ENCODE measurements around the gene PAEP. TPM values are rescaled to one million over a fixed set of nuclear protein-coding genes. Genes with fewer than 3 reads are reported as not detected.

Gene PAEP
- total RNA-seq, 1 experiment from 2014 or later = not detected

DNA sequence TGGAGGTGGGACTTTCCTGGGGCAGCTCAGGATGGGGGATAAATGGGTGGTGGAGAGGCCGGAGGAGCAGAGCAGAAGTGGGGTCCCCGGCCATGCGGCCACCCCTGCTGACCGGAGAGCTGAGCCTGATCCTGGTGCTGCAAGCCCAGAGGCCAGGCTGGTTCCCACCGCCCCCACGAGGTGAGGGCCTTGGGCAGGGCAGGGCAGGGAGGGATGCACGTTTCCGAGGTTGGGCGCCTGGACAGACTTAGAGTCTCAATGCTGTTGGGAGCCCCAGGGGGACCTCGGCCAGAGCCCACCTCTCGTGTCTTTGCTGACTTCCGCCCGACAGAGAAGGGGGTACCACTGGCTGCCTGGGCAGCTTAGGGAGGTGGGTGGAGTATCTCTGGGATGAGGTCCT lies 10.1 kb upstream of the PAEP start:
- Mint-ChIP-seq H3K27ac (ENCODE audit: low read depth, unreplicated experiment) (no peak overlapping the region), H3K27me3 (ENCODE audit: insufficient read depth, unreplicated experiment) (peaks cover 15% of the 10 kb centered on the region), H3K9me3 (ENCODE audit: unreplicated experiment) (no peaks in the 10 kb centered on the region), H3K4me1 (ENCODE audit: insufficient read depth, unreplicated experiment) (no peaks in the 10 kb centered on the region), H3K36me3 (ENCODE audit: insufficient read depth, unreplicated experiment) (no peaks in the 10 kb centered on the region), H3K4me3 (ENCODE audit: unreplicated experiment) (no peak overlapping the region)
- intact Hi-C loops (cut with micrococcal nuclease) = no loop called here
- no TSS peak for BruUV-seq (replicated peaks)
- CTCF ChIA-PET = no interaction called here
- TF ChIP-seq CTCF (IDR thresholded peaks at IDR 0.05; ENCODE audit: unreplicated experiment) = no peak
- POLR2A ChIA-PET = no interaction called here
- no peak for DNase-seq (ENCODE audit: unreplicated experiment)

GRCh38 chr9:135552021-135552697 lies 9.4 kb upstream of the PAEP start:
- intact Hi-C loops (cut with micrococcal nuclease) = no loop called here
- Mint-ChIP-seq H3K4me3 (ENCODE audit: unreplicated experiment) (no peak overlapping the region), H3K27ac (ENCODE audit: low read depth, unreplicated experiment) (no peak overlapping the region), H3K36me3 (ENCODE audit: insufficient read depth, unreplicated experiment) (no peaks in the 10 kb centered on the region), H3K27me3 (ENCODE audit: insufficient read depth, unreplicated experiment) (peaks cover 15% of the 10 kb centered on the region), H3K4me1 (ENCODE audit: insufficient read depth, unreplicated experiment) (no peaks in the 10 kb centered on the region), H3K9me3 (ENCODE audit: unreplicated experiment) (no peaks in the 10 kb centered on the region)
- DNase-seq (ENCODE audit: unreplicated experiment) = no peak
- ChIA-PET POLR2A (interaction anchor here (0.6 kb wide), 1 partner anchor 1640 kb away, joined by 4 read pairs; no protein-coding TSS in a partner anchor), CTCF (interaction anchor here (0.6 kb wide), 1 partner anchor 225 kb away, joined by 3 read pairs; no protein-coding TSS in a partner anchor)
- no peak for TF ChIP-seq CTCF (IDR thresholded peaks at IDR 0.05; ENCODE audit: unreplicated experiment)
- BruUV-seq (replicated peaks) = no TSS peak

DNA sequence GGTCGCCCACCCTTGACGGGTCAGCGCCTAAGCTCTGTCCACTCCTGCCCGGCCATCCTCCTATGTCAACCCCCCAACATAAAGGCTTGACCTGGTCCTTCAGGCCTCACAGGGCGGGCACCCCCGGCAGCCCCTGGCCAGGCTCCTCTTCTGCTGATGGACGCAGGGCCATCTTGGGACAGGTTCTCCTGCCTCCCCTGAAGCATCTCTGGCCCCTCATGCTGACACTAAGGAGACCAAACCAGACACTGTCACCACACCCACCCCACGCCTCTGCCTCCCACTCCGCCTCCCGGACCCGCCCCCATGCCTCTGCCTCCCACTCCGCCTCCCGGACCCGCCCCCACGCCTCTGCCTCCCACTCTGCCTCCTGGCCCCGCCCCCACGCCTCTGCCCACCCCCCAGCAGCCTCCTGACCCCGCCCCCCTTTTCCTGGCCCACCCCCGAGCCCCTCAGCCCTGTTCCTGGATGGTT lies 8.8 kb upstream of the PAEP start:
- CTCF ChIA-PET = interaction anchor here (0.6 kb wide), 1 partner anchor 225 kb away, joined by 3 read pairs; no protein-coding TSS in a partner anchor
- TF ChIP-seq CTCF (IDR thresholded peaks at IDR 0.05; ENCODE audit: unreplicated experiment) = no peak
- POLR2A ChIA-PET = interaction anchor here (0.6 kb wide), 1 partner anchor 1640 kb away, joined by 4 read pairs; no protein-coding TSS in a partner anchor
- intact Hi-C loops (cut with micrococcal nuclease) = no loop called here
- no peaks in the 10 kb centered on the region for H3K4me1 Mint-ChIP-seq (ENCODE audit: insufficient read depth, unreplicated experiment)
- no peak overlapping the region for H3K27ac Mint-ChIP-seq (ENCODE audit: low read depth, unreplicated experiment)
- H3K4me3 Mint-ChIP-seq (ENCODE audit: unreplicated experiment) = no peak overlapping the region
- no peaks in the 10 kb centered on the region for H3K9me3 Mint-ChIP-seq (ENCODE audit: unreplicated experiment)
- DNase-seq (ENCODE audit: unreplicated experiment) = no peak
- peaks cover 15% of the 10 kb centered on the region for H3K27me3 Mint-ChIP-seq (ENCODE audit: insufficient read depth, unreplicated experiment)
- no peaks in the 10 kb centered on the region for H3K36me3 Mint-ChIP-seq (ENCODE audit: insufficient read depth, unreplicated experiment)
- no TSS peak for BruUV-seq (replicated peaks)

GRCh38 chr9:135554718-135555117 lies 6.8 kb upstream of the PAEP start:
- intact Hi-C loops (cut with micrococcal nuclease) = no loop called here
- no peaks in the 10 kb centered on the region for H3K4me1 Mint-ChIP-seq (ENCODE audit: insufficient read depth, unreplicated experiment)
- CTCF ChIA-PET = interaction anchor here (0.6 kb wide), 1 partner anchor 12 kb away, joined by 4 read pairs; no protein-coding TSS in a partner anchor
- no TSS peak for BruUV-seq (replicated peaks)
- TF ChIP-seq CTCF (IDR thresholded peaks at IDR 0.05; ENCODE audit: unreplicated experiment) = no peak
- DNase-seq (ENCODE audit: unreplicated experiment) = no peak
- POLR2A ChIA-PET = interaction anchor here (0.5 kb wide), 1 partner anchor 369 kb away, joined by 4 read pairs; no protein-coding TSS in a partner anchor
- H3K36me3 Mint-ChIP-seq (ENCODE audit: insufficient read depth, unreplicated experiment) = no peaks in the 10 kb centered on the region
- H3K27ac Mint-ChIP-seq (ENCODE audit: low read depth, unreplicated experiment) = no peak overlapping the region
- peaks cover 22% of the 10 kb centered on the region for H3K27me3 Mint-ChIP-seq (ENCODE audit: insufficient read depth, unreplicated experiment)
- H3K4me3 Mint-ChIP-seq (ENCODE audit: unreplicated experiment) = no peak overlapping the region
- no peaks in the 10 kb centered on the region for H3K9me3 Mint-ChIP-seq (ENCODE audit: unreplicated experiment)
